BLaER1 (cell line): ENCODE measurements around the gene UNC13C.
"Not testable (repeated sequence)": the region's sequence is repeated elsewhere in the genome, so short reads cannot be mapped to it uniquely, and the experiment has no call there.

ENCODE experiments used
- H3K27ac ChIP-seq: shearing (Covaris generic); formaldehyde crosslinking; 2 replicates; pipeline ENCODE4 v1.8.1; 2022
- H3K27me3 ChIP-seq: shearing (Covaris generic); formaldehyde crosslinking; 2 replicates; pipeline ENCODE4 v1.8.1; 2022
- H3K36me3 ChIP-seq: shearing (Covaris generic); formaldehyde crosslinking; 2 replicates; pipeline ENCODE4 v1.8.1; 2022
- H3K4me1 ChIP-seq: shearing (Covaris generic); formaldehyde crosslinking; 2 replicates; pipeline ENCODE4 v1.8.1; 2022
- H3K4me2 ChIP-seq: shearing (Covaris generic); formaldehyde crosslinking; 2 replicates; pipeline ENCODE4 v1.8.1; 2022
- H3K4me3 ChIP-seq: shearing (Covaris generic); formaldehyde crosslinking; 2 replicates; pipeline ENCODE4 v1.8.1; 2022
- H3K9ac ChIP-seq: shearing (Covaris generic); formaldehyde crosslinking; 2 replicates; pipeline ENCODE4 v1.8.1; 2022
- H3K9me3 ChIP-seq: shearing (Covaris generic); formaldehyde crosslinking; 2 replicates; pipeline ENCODE4 v1.8.1; 2022
- H4K20me1 ChIP-seq: shearing (Covaris generic); formaldehyde crosslinking; 2 replicates; pipeline ENCODE4 v1.8.1; 2022
- Cebpa-rat ChIP-seq: shearing (Covaris generic); IDR thresholded peaks from 2 replicates; pipeline ENCODE4 v1.8.1; 2022

Gene UNC13C

GRCh38 chr15:54387799-54388198 lies 409.6 kb downstream of the UNC13C start:
- Histone ChIP-seq H3K4me1 (no peaks in the 10 kb centered on the region), H3K9ac (no peak overlapping the region), H3K27ac (no peak overlapping the region), H4K20me1 (no peaks in the 10 kb centered on the region), H3K4me2 (no peak overlapping the region), H3K36me3 (no peaks in the 10 kb centered on the region), H3K9me3 (no peaks in the 10 kb centered on the region), H3K4me3 (no peak overlapping the region), H3K27me3 (no peaks in the 10 kb centered on the region)
- TF ChIP-seq Cebpa-rat: no peak

DNA sequence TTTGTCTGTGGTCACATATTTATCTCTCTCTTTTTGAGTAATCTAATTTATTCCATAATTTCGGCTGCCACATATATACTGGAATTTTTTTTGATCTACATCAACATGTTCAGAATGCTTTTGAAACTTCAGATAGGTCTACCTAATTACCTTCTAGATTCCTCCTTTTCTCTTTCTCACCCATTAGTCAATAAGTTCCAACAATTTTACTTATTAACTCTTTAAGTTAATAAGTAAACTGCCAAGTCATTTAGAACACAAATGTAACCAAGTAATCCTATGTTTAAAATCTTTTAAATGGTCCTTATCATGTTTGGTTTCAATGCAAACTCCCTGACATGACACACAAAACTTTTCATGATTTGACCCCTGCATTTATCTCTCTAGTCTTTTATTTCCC lies 410.5 kb downstream of the UNC13C start:
- H3K4me3 ChIP-seq: no peak overlapping the region
- H3K4me1 ChIP-seq: no peaks in the 10 kb centered on the region
- no peak for TF ChIP-seq Cebpa-rat
- H3K4me2 ChIP-seq: no peak overlapping the region
- H3K27me3 ChIP-seq: no peaks in the 10 kb centered on the region
- H3K9ac ChIP-seq: no peak overlapping the region
- no peaks in the 10 kb centered on the region for H3K9me3 ChIP-seq
- no peak overlapping the region for H3K27ac ChIP-seq
- no peaks in the 10 kb centered on the region for H3K36me3 ChIP-seq
- H4K20me1 ChIP-seq: no peaks in the 10 kb centered on the region

DNA sequence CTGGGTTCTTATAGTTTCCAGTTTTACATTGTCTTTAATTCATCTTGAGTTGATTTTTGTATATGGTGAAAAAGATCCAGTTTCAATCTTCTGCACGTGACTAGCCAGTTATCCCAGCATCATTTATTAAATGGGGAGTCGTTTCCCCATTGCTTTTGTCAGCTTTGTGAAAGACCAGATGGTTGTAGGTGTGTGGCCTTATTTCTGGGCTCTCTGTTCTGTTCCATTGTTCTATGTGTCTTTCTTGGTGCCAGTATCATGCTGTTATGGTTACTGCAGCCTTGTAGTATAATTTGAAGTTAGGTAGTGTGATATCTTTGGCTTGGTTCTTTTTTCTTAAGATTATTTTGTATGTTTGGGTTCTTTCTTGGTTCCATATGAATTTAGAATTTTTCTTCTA lies 432.2 kb downstream of the UNC13C start:
- no peak for TF ChIP-seq Cebpa-rat
- no peak overlapping the region for H3K27ac ChIP-seq
- H3K4me2 ChIP-seq: no peak overlapping the region
- no peaks in the 10 kb centered on the region for H3K4me1 ChIP-seq
- H3K9me3 ChIP-seq: no peaks in the 10 kb centered on the region
- no peaks in the 10 kb centered on the region for H4K20me1 ChIP-seq
- H3K4me3 ChIP-seq: no peak overlapping the region
- H3K27me3 ChIP-seq: no peaks in the 10 kb centered on the region
- H3K36me3 ChIP-seq: no peaks in the 10 kb centered on the region
- no peak overlapping the region for H3K9ac ChIP-seq

DNA sequence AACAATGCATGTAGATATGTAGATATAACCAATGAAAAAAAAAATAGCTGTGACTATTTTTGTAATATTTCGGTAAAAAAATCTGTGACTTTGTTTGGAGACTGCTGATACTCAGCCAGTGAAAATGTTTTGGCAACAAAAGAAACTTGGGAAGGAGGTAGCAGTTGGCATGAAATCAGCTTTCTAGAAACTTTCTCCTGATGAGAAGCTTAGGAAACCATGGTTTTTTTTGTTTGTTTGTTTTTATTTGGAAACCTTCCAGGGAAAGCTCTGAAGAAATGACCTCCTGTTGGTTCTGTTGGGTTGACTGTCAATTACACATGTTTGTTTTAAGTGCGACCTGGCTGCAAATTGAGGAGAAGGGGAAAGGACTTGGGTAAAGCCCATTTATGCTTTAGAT lies 445.9 kb downstream of the UNC13C start:
- Histone ChIP-seq H3K4me3 (no peak overlapping the region), H3K9me3 (no peaks in the 10 kb centered on the region), H3K27me3 (no peaks in the 10 kb centered on the region), H3K9ac (no peak overlapping the region), H3K4me1 (no peaks in the 10 kb centered on the region), H3K4me2 (no peak overlapping the region), H3K36me3 (no peaks in the 10 kb centered on the region), H4K20me1 (no peaks in the 10 kb centered on the region), H3K27ac (no peak overlapping the region)
- no peak for TF ChIP-seq Cebpa-rat

GRCh38 chr15:54428596-54428995 lies 450.4 kb downstream of the UNC13C start:
- no peak overlapping the region for H3K27ac ChIP-seq
- no peak for TF ChIP-seq Cebpa-rat
- no peaks in the 10 kb centered on the region for H3K36me3 ChIP-seq
- H3K9me3 ChIP-seq: no peaks in the 10 kb centered on the region
- no peaks in the 10 kb centered on the region for H3K27me3 ChIP-seq
- H3K9ac ChIP-seq: no peak overlapping the region
- no peak overlapping the region for H3K4me3 ChIP-seq
- no peak overlapping the region for H3K4me2 ChIP-seq
- no peaks in the 10 kb centered on the region for H3K4me1 ChIP-seq
- no peaks in the 10 kb centered on the region for H4K20me1 ChIP-seq

- peaks cover 30% of the 10 kb centered on the region for H3K9me3 ChIP-seq
- H3K4me1 ChIP-seq, H3K36me3 ChIP-seq, H3K27ac ChIP-seq, H3K27me3 ChIP-seq, H4K20me1 ChIP-seq, H3K9ac ChIP-seq, H3K4me3 ChIP-seq, H3K4me2 ChIP-seq: not testable (repeated sequence)
These were observed 472.0 kb downstream of the UNC13C start for GRCh38 chr15:54450288-54450687.

DNA sequence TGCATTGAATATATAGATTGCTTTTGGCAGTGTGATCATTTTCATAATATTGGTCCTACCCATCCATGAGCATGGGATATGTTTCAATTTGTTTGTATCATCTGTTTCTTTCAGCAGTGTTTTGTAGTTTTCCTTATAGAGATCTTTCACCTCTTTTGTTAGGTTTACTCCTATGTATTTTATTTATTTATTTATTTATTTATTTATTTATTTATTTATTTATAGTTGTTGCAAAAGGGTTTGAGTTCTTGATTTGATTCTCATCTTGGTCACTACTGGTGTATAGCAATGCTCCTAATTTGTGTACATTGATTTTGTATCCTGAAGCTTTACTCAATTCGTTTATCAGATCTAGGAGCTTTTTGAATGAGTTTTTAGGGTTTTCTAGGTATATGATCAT lies 478.2 kb downstream of the UNC13C start:
- Histone ChIP-seq H3K4me3 (no peak overlapping the region), H3K27me3 (no peaks in the 10 kb centered on the region), H3K9me3 (peaks cover 33% of the 10 kb centered on the region), H3K9ac (no peak overlapping the region), H4K20me1 (no peaks in the 10 kb centered on the region), H3K36me3 (no peaks in the 10 kb centered on the region), H3K27ac (no peak overlapping the region), H3K4me1 (no peaks in the 10 kb centered on the region), H3K4me2 (no peak overlapping the region)
- no peak for TF ChIP-seq Cebpa-rat

GRCh38 chr15:54462511-54462913 lies 484.3 kb downstream of the UNC13C start:
- Histone ChIP-seq H3K9ac (no peak overlapping the region), H3K27ac (no peak overlapping the region), H3K4me2 (no peak overlapping the region), H3K4me1 (no peaks in the 10 kb centered on the region), H4K20me1 (no peaks in the 10 kb centered on the region), H3K9me3 (peaks cover 30% of the 10 kb centered on the region), H3K27me3 (no peaks in the 10 kb centered on the region), H3K4me3 (no peak overlapping the region), H3K36me3 (no peaks in the 10 kb centered on the region)
- no peak for TF ChIP-seq Cebpa-rat

- Histone ChIP-seq H3K4me3 (no peak overlapping the region), H4K20me1 (no peaks in the 10 kb centered on the region), H3K27ac (no peak overlapping the region), H3K4me2 (no peak overlapping the region), H3K36me3 (no peaks in the 10 kb centered on the region), H3K9me3 (no peaks in the 10 kb centered on the region), H3K27me3 (no peaks in the 10 kb centered on the region), H3K9ac (no peak overlapping the region), H3K4me1 (peaks cover 5% of the 10 kb centered on the region; the same call in 1 of the 2 replicates)
- no peak for TF ChIP-seq Cebpa-rat
These were observed 503.6 kb downstream of the UNC13C start for GRCh38 chr15:54481819-54482218.

- H4K20me1 ChIP-seq: no peaks in the 10 kb centered on the region
- H3K4me3 ChIP-seq: no peak overlapping the region
- no peaks in the 10 kb centered on the region for H3K36me3 ChIP-seq
- H3K9me3 ChIP-seq: no peaks in the 10 kb centered on the region
- H3K4me1 ChIP-seq: peaks cover 5% of the 10 kb centered on the region; the same call in 1 of the 2 replicates
- no peak for TF ChIP-seq Cebpa-rat
- no peaks in the 10 kb centered on the region for H3K27me3 ChIP-seq
- no peak overlapping the region for H3K4me2 ChIP-seq
- no peak overlapping the region for H3K9ac ChIP-seq
- H3K27ac ChIP-seq: no peak overlapping the region
These were observed 504.0 kb downstream of the UNC13C start for GRCh38 chr15:54482251-54482650.

- H3K27ac ChIP-seq: no peak overlapping the region
- no peak overlapping the region for H3K9ac ChIP-seq
- no peak for TF ChIP-seq Cebpa-rat
- no peak overlapping the region for H3K4me2 ChIP-seq
- H3K27me3 ChIP-seq: no peaks in the 10 kb centered on the region
- no peaks in the 10 kb centered on the region for H3K4me1 ChIP-seq
- no peaks in the 10 kb centered on the region for H4K20me1 ChIP-seq
- H3K4me3 ChIP-seq: no peak overlapping the region
- no peaks in the 10 kb centered on the region for H3K36me3 ChIP-seq
- no peaks in the 10 kb centered on the region for H3K9me3 ChIP-seq
These were observed 522.1 kb downstream of the UNC13C start for GRCh38 chr15:54500330-54500729.
